Stomach (tissue), 4 donors: ENCODE results near the gene ZMIZ2.

Source experiments
- EP300 ChIP-seq: sonication (generic); formaldehyde crosslinking; IDR thresholded peaks from one replicate; pipeline ENCODE4 v1.6.1; 2017; ENCODE audit warnings: antibody characterized with exemption
- POLR2AphosphoS5 ChIP-seq, 3 donors: sonication (generic); formaldehyde crosslinking; IDR thresholded peaks; one replicate each; pipeline ENCODE4 v1.6.1; 2016; ENCODE audit warnings: antibody characterized with exemption in 3 of 3
- TF ChIP-seq, protein P1 (sequence below), 7 experiments: fragments of 450-650 bp in 4 of 7; fragments of 200-600 bp in 3 of 7; sonication (generic) in 3 of 7; IDR thresholded peaks; one replicate each; pipeline ENCODE4 v1.5.1; 2016 to 2019; ENCODE audit warnings: antibody characterized with exemption in 7 of 7, control low read depth in 2 of 7, mild to moderate bottlenecking in 1 of 7

DNA sequence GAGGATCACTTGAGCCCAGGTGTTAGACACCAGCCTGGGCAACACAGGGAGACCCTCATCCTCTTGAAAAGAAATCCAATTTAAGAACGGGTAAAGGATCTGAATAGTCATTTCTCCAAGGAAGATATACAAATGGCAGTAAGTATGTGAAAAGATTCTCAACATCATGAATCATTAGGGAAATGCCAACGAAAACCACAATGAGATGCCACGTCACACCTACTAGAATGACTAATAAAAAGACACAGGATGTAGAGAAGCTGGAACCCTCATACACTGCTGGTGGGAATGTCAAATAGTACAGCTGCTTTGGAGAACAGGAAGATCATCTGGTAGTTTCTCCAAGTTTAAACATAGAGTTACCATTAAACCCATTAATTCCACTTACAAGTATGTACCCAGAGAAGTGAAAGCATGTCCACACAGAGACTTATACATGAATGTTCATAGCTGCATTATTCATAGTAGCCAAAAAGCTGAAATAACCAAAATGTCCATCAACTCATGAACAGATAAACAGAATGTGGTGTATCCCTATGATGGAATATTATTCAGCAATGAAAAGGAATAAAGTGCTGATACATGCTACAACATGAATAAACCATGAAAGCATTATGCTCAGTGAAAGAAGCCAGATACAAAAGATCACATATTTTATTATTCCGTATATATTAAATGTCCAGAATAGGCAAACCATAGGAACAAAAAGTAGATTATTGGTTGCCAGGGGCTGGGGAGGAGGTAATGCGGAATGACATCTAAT lies 13.1 kb upstream of the ZMIZ2 start:
- TF ChIP-seq, protein P1, sequence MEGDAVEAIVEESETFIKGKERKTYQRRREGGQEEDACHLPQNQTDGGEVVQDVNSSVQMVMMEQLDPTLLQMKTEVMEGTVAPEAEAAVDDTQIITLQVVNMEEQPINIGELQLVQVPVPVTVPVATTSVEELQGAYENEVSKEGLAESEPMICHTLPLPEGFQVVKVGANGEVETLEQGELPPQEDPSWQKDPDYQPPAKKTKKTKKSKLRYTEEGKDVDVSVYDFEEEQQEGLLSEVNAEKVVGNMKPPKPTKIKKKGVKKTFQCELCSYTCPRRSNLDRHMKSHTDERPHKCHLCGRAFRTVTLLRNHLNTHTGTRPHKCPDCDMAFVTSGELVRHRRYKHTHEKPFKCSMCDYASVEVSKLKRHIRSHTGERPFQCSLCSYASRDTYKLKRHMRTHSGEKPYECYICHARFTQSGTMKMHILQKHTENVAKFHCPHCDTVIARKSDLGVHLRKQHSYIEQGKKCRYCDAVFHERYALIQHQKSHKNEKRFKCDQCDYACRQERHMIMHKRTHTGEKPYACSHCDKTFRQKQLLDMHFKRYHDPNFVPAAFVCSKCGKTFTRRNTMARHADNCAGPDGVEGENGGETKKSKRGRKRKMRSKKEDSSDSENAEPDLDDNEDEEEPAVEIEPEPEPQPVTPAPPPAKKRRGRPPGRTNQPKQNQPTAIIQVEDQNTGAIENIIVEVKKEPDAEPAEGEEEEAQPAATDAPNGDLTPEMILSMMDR (IDR thresholded peaks at IDR 0.05), result no peak
- TF ChIP-seq EP300 (no peak), POLR2AphosphoS5 (IDR thresholded peaks at IDR 0.05) (no peak)
